TTC549 (cell line): ENCODE results near the gene CELSR1.

Experiments
- FAIRE-seq: peaks from 2 replicates; lab custom pipeline; 2012; peaks lifted over from hg19 to GRCh38; lab: Jason Lieb, UNC

Gene CELSR1

GRCh38 chr22:46551321-46551720 is 13.9 kb upstream of the CELSR1 start:
- FAIRE-seq, result no peak

- no peak for FAIRE-seq
These were observed 12.7 kb upstream of the CELSR1 start for GRCh38 chr22:46549971-46550641.

GRCh38 chr22:46549563-46549840 is 12.1 kb upstream of the CELSR1 start:
- no peak for FAIRE-seq

GRCh38 chr22:46547883-46548244 is 10.4 kb upstream of the CELSR1 start:
- no peak for FAIRE-seq

- no peak for FAIRE-seq
These were observed 9.9 kb upstream of the CELSR1 start for GRCh38 chr22:46547179-46547882.

- no peak for FAIRE-seq
These were observed 9.2 kb upstream of the CELSR1 start for GRCh38 chr22:46546466-46547178.

- FAIRE-seq, result no peak
These were observed 7.8 kb upstream of the CELSR1 start for GRCh38 chr22:46545086-46545792.

GRCh38 chr22:46542011-46542985 is 4.9 kb upstream of the CELSR1 start:
- FAIRE-seq, result no peak

- no peak for FAIRE-seq
These were observed 4.1 kb upstream of the CELSR1 start for GRCh38 chr22:46541536-46541935.

GRCh38 chr22:46540874-46541273 is 3.5 kb upstream of the CELSR1 start:
- no peak for FAIRE-seq

- FAIRE-seq, result no peak
These were observed 1.7 kb upstream of the CELSR1 start for GRCh38 chr22:46539169-46539568.

- FAIRE-seq, result no peak
These were observed 1.4 kb upstream of the CELSR1 start for GRCh38 chr22:46538814-46539160.

- FAIRE-seq, result no peak
These were observed 760 bp upstream of the CELSR1 start for GRCh38 chr22:46537946-46538813.

- no peak for FAIRE-seq
These were observed 739 bp downstream of the CELSR1 start for GRCh38 chr22:46536537-46537224.

- no peak for FAIRE-seq
These were observed 1.4 kb downstream of the CELSR1 start for GRCh38 chr22:46535876-46536536.

- no peak for FAIRE-seq
These were observed 2.4 kb downstream of the CELSR1 start for GRCh38 chr22:46534901-46535630.

- FAIRE-seq, result no peak
These were observed 3.1 kb downstream of the CELSR1 start for GRCh38 chr22:46534177-46534776.

- FAIRE-seq, result no peak
These were observed 4.2 kb downstream of the CELSR1 start for GRCh38 chr22:46533070-46533833.
